Measurements from ENCODE around the gene NET1.
A peak's percentile ranks its signal among the peaks of the same experiment; 100 is the strongest.

Gene NET1

DNA sequence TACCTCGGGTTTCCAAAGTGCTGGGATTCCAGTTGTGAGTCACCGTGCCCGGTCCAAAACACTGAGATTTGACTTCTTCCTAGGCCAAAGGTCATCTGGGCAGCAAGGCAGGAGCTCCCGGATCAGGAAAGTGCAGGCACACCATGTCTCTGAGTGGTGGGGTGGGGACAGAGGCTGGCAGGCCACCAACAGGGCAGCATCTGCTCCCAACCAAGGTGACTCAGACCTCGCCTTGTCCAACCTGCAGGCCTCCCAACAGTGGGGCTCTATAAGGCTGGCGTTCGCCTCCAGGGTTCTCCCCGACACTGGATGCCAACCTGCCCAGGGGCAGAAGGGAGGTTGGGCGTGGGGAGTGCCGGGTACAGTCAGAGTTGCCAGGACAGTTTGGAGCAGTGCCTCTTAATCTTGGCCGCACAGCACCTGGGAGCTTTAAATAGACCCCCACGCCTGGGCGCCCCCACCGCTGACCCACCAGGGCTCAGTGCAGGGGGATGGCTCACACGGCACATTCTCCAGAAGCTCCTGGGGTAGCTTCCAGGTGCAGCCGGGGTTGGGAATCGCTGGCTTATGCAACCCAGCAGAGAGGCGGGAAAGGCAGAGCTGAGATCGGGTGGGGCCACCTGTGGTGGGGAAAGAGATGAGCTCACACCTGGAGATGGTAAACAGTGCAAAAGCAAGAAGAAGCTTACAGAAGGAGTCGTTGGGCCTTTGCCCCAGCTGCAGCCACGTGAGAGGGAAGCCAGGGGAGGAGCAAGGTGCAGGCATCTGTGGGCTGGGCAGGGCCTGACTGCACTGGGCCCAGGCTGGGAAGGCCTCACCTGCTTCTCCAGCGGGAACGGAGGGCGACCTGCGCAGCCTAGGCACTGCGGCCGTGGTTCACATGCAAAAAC, 76.2 kb downstream of the NET1 start:
- DNase-seq = no peak

DNA sequence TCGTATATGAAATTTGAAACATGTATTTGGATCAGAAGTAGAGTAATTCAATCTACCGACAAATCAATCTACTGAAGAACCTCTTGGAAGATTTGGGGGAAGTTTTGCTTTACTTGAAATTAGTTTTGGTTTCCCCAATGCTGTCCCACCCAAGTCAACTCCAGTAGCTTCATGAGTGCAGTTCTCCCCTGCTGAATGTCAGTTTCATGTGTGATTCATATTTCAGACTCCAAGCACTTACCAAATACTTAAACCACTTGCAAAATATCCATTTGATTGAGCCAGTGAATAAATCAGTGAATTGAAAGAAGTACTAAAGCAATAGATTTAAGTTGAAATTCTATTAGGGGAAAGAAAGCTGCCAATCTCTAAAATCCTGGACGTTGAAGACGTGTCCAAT, 77.7 kb downstream of the NET1 start:
- DNase-seq = no peak

DNA sequence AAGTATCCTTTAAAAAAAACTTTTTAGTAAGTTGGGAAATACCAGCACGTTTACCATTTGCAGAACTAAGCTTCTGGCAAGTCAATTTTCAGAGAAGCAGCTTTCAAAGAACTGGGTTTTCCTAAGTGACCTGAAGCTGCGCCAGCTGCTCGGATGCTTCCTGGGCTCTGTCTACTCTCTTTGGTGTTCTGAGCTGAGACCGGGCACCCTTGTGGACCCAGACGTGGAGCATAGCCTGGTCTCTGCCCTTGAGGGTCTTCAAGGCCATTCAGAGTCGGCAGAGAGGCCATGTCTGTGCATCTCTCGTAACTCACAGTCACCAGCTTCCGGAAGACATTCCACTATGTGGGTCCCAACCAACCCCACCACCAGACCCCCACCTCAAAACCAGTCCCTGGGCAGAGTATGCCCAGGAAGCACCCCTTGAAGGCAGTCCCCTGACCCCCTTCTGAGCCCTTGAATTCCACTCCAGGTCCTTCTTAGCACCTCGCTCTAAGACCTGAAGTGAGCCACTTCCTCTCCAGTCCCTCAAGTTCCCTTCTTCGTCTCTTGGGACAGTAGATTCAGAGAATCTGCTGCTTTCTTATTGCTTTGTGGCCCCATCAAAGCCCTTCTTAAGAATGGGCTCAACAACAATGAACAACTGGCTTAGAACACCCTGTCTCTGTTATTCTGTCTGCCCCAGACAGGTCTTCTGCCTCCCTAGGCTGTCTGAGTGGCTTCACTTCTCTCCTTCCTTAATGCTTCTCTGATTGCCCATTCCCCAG, 78.5 kb downstream of the NET1 start:
- no peak for DNase-seq

DNA sequence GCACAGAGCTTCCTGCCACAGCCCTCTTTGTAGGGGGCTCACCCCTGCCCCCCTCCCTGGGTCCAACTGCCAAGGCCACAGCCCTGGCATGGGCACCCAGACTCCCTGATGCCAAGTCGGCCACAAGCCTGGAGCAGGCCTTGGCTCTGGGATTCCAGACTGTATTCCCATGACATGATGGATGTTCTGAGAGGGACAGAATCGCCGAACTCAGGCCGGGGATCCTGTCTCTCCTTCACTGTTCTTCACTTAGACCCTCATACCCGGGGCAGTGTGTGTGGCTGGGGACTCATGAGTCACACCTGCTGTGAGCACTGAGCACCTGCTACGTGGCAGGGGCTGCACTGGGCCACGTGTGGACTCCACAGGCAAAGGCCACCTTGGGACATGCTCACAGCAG, 79.1 kb downstream of the NET1 start:
- no peak for DNase-seq

DNA sequence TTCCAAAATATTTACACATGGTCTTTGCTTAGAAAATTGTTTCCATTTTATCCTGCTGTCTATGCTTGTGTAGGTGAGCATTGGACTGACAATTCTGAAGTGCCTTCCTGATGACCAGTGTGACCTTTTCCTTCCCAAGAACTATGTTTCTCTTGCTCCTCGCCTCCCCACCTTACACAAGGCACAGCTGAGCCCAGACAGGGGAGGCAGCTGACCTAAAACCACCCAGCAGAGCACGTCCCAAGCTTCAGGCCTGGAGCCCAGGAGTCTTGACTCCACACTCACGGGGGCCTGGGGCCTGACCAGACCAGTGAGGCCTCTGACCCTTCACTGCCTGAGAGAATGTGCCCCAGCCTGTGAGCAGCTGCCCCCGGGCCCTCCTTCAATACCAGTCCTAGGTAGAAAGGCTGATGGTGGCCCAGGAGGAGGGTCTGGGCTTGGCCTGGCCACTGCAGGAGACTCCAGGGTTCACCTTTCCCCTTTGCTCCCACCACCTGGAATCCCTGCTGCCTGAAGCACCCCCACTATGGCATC, 80.0 kb downstream of the NET1 start:
- no peak for DNase-seq

DNA sequence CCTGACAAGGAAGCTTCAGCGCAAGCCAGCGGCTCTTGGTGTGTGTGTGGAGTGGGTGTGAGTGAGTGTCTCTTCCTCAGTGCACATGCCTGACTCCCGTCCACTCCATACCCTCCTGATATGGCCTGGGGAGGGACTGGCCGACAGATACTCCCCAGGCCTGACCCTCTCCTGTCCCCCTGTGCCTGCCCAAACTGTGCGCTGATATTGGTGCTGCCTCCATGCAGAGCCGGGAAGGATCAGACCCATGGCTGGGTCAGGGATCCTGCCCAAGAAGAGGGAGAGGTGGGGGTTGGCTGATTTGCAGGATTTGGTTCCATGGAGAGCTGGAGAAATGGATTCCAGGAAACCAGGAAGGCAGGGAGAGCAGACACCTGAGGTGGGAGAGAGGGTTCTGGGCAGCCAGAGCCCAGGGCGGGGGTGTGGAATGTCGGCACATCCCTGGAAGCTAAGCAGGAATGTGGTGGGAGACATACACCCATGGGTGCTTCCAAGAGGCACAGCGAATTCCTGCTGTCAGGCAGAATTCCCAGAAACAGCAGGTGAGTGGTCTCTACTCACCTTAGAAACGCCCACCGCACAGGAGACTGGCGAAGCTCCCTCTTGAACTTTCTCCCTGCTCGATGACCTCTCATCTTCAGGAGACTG, 80.7 kb downstream of the NET1 start:
- DNase-seq = no peak

DNA sequence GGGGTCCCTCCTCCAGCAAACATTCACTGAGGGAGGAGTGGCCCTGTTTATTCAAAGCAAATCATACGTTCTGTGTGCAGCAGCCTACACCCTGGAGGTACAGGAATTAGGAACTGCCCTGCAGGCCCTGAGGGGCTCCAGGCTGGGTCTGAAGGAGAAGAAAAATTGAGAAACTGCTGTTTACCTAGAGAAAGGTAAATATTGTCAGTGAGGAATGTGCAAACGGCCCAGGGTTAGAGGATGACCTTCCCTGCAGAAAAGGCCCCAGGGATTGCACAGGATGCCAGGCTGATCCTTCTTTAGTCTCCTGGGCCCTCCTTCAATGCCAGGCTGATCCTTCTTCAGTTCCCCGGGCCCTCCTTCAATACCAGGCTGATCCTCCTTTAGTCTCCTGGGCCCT, 81.3 kb downstream of the NET1 start:
- DNase-seq = no peak

DNA sequence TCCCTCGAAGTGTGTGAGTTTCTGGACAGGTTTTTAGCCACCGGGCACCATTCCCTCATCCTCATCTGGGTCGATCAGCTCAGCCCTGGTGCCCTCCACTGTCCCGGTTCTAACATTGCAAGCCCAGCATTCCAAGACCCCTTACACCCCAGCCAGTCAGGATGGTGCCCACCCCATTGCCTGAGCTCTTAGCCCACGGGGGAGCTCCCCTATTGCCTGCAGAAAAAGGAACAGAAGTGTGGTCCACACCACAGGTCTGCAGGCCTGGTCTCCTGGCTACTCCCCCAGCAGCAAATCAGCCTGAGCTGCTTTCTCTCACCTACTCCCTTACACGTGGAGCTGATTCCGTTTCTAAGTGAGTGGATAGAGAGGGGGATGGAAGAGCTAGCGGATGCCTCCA, 82.3 kb downstream of the NET1 start:
- DNase-seq = no peak

DNA sequence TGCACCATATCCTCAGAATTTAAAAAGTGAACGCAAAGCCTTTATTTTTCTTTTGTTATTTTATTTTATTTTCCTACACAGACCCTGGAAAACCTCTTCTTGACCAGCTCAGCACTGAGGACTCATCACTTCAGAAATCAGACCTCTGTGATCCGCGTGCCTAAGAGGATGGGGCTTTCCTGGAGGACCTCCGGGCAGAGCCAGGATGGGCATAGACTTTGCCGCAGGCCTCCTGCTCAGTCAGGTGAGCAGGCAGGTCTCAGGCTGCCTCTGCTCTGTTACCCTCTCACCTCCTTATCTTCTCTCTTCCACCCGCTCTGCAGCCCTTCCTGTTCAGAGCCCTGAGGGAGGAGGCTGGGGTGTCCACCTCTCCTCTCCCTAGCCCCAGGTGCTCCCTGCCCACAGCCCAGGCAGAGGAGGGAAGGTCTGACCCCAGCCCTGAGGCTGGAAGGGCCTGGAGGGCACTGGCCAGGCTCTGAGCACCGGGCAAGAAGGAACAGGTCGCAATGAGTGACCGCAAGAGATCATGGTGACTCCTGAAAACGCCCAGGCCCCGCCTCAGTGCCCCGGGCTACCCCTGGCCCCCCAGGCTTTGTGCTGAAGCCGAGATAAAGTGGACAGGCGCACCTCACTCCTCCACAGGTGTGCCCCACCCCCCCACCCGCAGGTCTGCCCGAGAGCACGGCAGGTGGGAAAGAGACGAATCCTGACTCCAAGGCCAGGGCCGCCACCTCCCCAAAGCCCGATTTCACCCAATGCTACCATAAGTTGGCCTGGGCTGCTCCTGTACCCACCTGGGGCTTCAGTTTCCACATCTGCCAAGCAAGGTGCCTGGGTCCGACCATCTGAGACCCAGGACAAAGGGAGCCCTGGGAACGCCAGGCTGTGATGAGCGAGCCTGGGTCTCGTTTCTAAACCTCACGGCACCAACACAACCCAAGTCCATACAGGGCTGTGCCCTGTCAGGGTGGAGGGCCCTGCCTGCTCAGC, 84.2 kb downstream of the NET1 start:
- no peak for DNase-seq

DNA sequence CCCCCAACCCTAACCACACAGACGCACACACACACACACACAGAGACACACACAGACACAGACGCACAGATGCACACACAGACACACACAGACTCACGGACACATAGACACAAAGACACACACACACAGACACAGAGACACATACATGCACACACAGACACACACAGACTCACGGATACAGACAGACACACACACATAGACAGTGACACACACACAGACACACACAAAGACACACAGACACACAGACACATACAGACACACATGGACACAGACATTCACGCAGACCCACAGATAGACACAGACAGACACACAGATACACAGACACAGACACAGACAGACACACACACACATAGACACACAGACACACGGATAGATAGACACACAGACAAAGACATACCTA, 84.9 kb downstream of the NET1 start:
- DNase-seq = no peak

DNA sequence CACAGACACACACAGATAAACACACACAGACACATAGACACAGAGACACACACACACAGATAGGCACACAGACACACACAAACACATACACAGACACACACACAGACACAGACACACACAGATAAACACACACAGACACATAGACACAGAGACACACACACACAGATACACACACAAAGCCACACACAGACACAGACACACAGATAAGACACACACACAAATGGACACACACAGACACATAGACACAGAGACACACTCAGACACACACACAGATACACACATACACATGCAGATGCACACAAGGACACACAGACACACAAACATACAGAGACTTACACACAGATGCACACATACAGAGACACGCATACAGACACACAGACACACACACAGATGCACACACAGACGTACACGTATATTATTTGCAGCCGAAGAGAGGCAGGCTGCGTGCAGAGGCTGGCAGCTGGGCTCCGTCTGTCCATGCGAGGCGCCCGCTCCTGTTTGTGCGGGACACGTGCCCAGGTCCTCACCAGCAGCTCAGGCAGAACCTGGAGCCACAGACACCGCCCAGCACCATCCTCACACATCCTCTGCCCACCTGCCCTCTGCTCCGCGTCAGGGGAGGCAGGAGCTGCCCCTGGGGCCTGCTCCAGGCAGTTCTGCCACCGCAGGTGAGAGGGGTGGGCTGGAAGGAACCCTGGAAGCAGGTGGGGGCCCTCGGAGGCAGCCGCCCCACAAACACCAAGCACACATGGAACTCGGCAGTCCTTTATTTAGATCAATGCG, 85.8 kb downstream of the NET1 start:
- no peak for DNase-seq

DNA sequence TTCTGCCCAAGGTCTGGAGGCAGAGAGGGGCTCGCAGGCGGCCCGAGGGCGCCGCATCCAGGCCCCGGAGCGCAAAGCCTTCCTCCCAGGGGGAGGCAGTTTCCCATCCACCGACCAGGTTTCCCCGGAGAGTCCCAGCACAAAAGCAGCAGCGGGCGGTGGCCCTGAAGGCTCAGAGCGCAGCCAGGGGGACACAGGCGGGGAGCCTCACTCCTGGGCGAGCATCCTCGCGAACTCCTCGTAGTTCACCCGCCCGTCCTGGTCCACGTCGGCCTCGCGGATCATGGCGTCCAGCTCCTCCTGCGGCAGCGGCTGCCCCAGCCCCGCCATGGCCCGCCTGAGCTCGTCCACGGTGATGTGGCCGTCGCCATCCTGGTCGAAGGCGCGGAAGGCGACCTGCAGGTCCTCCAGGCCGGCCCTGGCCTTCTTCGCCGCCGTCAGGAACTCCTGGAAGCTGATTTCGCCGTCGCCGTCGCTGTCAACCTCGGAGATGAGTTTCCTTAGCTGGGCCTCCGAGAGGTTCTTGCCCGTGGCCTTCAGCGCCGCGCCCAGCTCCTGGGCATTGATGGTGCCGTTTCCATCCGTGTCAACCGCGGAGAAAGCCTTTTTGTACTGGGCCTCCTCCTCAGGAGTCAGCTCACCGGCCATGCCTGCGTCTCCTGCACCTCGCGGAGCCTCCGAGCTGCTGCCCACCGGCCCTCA, 86.6 kb downstream of the NET1 start:
- DNase-seq = no peak

DNA sequence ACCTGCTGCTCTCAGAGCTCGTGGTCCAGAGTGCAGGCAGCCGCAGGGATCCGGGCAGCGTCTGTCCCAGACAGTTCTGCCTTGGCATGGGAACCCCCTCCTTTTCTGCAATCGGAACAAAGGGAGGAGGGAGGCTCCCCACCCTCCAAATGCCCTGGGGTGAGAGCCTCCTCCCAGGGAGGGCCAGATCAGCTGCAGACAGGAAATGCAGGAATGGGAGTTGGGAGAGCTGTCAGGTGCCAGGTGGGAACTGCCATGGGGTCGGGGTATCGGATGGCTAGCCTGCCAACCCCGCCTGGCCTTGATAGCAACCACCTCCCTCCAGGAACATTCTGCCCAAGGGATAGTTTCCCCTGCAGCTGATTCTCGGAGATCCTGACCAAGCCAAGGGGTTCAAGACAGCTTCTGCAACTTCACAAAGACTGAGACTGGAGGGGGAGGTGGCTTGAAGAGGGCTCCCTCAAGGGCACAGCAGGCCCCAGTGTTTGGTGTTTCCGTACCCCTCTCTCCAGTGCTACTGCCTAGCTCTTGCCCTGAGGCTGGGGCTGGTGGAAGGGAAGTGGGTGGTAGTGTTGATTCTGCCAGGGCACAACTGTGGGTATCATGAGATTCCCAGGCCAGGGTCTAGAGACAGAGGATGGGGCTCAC, 87.3 kb downstream of the NET1 start, which contains the start of gene CALML5:
Gene CALML5, minus strand, starts transcription at position 78 of the 648 bp plus-strand sequence. CDS start 132 bp downstream, outside the sequence.
- DNase-seq = no peak

DNA sequence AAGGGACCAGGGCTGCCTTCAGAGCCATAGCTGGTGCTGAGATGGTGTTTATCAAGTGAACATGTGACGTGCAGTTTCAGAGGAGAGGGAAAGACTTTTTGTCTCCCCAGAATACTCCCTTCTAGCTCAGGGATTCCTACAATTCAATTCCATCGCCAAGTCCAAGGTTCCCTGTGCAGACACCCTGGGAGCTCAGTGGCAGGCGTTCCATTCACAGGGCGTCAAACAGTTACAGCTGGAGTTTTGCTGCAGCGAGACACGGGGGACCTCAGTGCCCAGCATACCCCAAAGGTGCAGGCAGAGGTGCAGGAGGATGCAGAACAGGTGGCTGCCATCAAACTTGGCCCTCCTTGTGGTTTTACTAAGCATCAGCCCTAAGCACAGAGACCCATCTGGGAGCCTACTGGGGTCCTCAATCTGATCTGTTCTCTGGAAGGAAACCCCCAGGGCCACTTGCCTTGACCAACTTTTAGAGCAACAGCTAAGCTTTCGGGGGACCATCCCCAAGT, 87.9 kb downstream of the NET1 start:
- no peak for DNase-seq

DNA sequence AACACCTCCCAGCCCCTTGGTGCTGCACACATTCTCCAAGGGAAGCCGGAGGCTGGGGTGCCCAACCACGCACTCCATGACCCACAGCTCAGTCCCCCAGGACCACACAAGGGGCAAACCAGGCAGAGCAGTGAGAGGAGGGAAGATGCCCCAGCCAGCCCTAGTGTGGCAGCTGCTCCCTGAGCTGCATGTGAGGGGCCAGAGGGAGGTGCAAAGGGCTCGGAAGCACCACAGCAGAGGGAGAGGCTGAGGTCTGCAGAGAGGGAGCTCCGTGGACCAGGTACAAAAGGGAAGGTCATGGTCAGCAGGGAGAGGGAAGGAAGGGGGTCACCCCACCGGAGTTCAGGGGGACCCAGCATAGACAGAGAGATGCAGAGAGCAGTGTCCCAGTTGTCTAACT, 88.6 kb downstream of the NET1 start:
- DNase-seq = no peak

DNA sequence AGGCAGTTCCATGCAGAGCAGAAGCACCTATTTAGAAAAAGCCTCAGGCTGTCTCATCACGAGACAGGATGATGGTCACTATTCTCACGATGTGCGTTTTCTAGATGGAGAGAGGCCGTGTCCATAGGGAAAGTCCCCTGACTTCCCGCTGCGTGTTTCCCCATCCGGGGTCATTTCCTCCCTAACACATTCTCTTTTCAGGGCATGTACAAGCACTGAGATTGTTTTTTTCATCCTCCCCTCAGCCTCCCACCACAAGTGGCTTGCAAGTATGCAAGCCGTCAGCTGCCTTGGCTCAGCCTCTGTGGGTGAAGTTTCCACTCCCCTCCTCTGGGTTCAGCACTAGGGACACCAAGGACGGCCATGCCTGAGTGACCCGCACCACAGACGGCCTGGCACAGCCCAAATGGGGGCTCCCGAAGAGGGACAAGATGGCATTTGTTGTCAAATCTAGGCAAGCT, 89.7 kb downstream of the NET1 start:
- no peak for DNase-seq

DNA sequence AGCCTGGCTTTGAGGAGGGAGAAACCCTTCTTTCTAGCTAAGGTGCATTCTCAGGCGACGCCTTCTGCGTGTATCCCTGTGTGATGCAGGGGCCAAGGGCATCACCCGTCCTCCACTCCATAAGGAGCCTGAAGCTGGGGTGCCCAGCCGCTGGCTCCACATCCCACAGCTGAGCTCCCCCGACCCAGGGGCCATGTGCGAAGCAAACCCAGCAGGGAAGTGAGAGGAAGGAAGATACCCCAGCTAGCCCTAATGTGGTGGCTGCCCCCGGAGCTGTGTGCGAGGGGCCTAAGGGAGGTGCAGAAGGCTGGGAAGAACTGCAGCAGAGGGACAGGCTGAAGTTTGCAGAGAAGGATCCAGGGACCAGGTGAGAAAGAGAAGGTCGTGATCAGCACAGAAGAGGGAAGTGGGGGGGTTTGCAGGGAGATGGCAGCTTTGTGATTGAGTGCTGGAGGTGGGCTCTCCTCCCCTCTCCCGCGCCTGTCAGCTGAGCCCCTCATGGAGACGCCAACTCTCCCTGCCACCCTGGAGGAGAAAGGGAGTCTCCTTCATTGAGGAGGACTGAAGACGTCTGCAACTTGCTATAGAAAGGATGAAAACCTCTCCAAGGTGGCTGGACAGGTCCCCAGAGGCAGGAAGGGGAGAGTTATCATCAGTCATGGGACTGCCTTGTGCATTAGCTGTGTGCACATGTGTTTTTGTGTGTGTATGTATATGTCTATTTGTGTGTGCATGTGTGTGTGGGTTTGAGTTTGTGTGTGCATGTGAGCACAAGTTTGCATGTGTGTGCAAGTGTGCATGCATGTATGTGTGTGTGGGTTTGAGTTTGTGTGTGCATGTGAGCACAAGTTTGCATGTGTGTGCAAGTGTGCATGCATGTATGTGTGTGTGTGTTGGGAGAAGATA, 90.5 kb downstream of the NET1 start:
- no peak for DNase-seq

DNA sequence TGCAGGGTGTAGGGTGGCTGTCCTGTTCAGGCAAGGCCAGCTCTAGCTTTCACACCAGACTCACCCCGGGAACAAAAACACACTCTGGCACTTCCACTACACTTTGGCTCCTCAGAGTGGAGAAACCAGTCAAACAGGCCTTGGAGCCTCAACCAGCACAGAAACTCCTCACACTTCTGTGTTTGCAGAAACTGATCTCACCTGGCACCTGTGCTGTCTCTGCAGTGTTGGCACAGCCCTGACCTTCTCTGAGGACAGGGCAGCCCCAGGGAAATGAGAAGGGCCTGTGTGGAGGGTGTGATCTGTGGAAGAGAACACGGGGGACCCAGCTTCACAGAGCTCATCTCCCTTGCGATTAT, 91.1 kb downstream of the NET1 start:
- peak; percentile 29 for DNase-seq

Data from NCI-H1105 treated with DMSO at 0.1 percent for 48 hours (cell line).